HCT116 (cell line): ENCODE results near the gene CTBP1.

Experiments
- ELF1 ChIP-seq: IDR thresholded peaks from 2 replicates; pipeline ENCODE4 v1.6.1; 2012; ENCODE audit warnings: low read depth, borderline replicate concordance
- EZH2 ChIP-seq: fragments of 200-600 bp; sonication (generic); IDR thresholded peaks from 2 replicates; pipeline ENCODE4 v1.6.1; 2017; ENCODE audit warnings: antibody characterized with exemption, mixed run types
- FOSL1 ChIP-seq: IDR thresholded peaks from 2 replicates; pipeline ENCODE4 v1.6.1; 2012; ENCODE audit warnings: low read depth
- POLR2A ChIP-seq: IDR thresholded peaks from 2 replicates; pipeline ENCODE4 v1.7.0; 2011; ENCODE audit warnings: borderline replicate concordance; ENCODE audit not compliant: insufficient read depth, insufficient read length; ENCODE audit errors: extremely low read depth
- POLR2AphosphoS5 ChIP-seq: IDR thresholded peaks from 2 replicates; pipeline ENCODE4 v1.6.1; 2011; ENCODE audit warnings: mild to moderate bottlenecking, low read depth, low read length, moderate library complexity
- RAD21 ChIP-seq: IDR thresholded peaks from 2 replicates; pipeline ENCODE4 v1.6.1; 2012; ENCODE audit warnings: low read depth, mild to moderate bottlenecking
- SP1 ChIP-seq: IDR thresholded peaks from 2 replicates; pipeline ENCODE4 v1.6.1; 2012; ENCODE audit warnings: low read depth
- TF ChIP-seq, protein P1 (sequence below), 3 experiments: fragments of 200-600 bp in 1 of 3; sonication (generic) in 1 of 3; IDR thresholded peaks in 2 of 3; conservative IDR thresholded peaks in 1 of 3; 2 replicates each; pipeline ENCODE4 v1.5.1; 2012 to 2017; ENCODE audit warnings: low read depth in 2 of 3, low read length in 2 of 3, antibody characterized with exemption in 1 of 3, borderline replicate concordance in 1 of 3, control low read depth in 1 of 3, mild to moderate bottlenecking in 1 of 3, mixed read lengths in 1 of 3, mixed run types in 1 of 3, moderate library complexity in 1 of 3; ENCODE audit not compliant: insufficient read depth in 1 of 3
- TF ChIP-seq, protein P2 (sequence below): IDR thresholded peaks from 2 replicates; pipeline ENCODE4 v1.6.1; 2011; ENCODE audit warnings: mild to moderate bottlenecking, low read length, moderate library complexity; ENCODE audit not compliant: insufficient replicate concordance; ENCODE audit errors: extremely low read depth
- TF ChIP-seq, protein P3 (sequence below): IDR thresholded peaks from 2 replicates; pipeline ENCODE4 v1.6.1; 2012; ENCODE audit warnings: low read depth
- TF ChIP-seq, protein P4 (sequence below): IDR thresholded peaks from 2 replicates; pipeline ENCODE4 v1.6.1; 2012

GRCh38 chr4:1209821-1210220 is 39.1 kb downstream of the CTBP1 start:
- TF ChIP-seq, protein P1, sequence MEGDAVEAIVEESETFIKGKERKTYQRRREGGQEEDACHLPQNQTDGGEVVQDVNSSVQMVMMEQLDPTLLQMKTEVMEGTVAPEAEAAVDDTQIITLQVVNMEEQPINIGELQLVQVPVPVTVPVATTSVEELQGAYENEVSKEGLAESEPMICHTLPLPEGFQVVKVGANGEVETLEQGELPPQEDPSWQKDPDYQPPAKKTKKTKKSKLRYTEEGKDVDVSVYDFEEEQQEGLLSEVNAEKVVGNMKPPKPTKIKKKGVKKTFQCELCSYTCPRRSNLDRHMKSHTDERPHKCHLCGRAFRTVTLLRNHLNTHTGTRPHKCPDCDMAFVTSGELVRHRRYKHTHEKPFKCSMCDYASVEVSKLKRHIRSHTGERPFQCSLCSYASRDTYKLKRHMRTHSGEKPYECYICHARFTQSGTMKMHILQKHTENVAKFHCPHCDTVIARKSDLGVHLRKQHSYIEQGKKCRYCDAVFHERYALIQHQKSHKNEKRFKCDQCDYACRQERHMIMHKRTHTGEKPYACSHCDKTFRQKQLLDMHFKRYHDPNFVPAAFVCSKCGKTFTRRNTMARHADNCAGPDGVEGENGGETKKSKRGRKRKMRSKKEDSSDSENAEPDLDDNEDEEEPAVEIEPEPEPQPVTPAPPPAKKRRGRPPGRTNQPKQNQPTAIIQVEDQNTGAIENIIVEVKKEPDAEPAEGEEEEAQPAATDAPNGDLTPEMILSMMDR (IDR thresholded peaks at IDR 0.05 in 2 of 3, conservative IDR thresholded peaks at IDR 0.05 in 1 of 3; ENCODE audit: borderline replicate concordance in 1 of 3, insufficient read depth in 1 of 3, low read depth in 2 of 3, low read length in 2 of 3): no peak
- TF ChIP-seq RAD21: no peak
- TF ChIP-seq SP1: no peak
- no peak for TF ChIP-seq POLR2AphosphoS5
- TF ChIP-seq, protein P2, sequence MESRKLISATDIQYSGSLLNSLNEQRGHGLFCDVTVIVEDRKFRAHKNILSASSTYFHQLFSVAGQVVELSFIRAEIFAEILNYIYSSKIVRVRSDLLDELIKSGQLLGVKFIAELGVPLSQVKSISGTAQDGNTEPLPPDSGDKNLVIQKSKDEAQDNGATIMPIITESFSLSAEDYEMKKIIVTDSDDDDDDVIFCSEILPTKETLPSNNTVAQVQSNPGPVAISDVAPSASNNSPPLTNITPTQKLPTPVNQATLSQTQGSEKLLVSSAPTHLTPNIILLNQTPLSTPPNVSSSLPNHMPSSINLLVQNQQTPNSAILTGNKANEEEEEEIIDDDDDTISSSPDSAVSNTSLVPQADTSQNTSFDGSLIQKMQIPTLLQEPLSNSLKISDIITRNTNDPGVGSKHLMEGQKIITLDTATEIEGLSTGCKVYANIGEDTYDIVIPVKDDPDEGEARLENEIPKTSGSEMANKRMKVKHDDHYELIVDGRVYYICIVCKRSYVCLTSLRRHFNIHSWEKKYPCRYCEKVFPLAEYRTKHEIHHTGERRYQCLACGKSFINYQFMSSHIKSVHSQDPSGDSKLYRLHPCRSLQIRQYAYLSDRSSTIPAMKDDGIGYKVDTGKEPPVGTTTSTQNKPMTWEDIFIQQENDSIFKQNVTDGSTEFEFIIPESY: no peak
- TF ChIP-seq EZH2: no peak
- no peak for TF ChIP-seq POLR2A
- TF ChIP-seq FOSL1: no peak
- TF ChIP-seq, protein P3, sequence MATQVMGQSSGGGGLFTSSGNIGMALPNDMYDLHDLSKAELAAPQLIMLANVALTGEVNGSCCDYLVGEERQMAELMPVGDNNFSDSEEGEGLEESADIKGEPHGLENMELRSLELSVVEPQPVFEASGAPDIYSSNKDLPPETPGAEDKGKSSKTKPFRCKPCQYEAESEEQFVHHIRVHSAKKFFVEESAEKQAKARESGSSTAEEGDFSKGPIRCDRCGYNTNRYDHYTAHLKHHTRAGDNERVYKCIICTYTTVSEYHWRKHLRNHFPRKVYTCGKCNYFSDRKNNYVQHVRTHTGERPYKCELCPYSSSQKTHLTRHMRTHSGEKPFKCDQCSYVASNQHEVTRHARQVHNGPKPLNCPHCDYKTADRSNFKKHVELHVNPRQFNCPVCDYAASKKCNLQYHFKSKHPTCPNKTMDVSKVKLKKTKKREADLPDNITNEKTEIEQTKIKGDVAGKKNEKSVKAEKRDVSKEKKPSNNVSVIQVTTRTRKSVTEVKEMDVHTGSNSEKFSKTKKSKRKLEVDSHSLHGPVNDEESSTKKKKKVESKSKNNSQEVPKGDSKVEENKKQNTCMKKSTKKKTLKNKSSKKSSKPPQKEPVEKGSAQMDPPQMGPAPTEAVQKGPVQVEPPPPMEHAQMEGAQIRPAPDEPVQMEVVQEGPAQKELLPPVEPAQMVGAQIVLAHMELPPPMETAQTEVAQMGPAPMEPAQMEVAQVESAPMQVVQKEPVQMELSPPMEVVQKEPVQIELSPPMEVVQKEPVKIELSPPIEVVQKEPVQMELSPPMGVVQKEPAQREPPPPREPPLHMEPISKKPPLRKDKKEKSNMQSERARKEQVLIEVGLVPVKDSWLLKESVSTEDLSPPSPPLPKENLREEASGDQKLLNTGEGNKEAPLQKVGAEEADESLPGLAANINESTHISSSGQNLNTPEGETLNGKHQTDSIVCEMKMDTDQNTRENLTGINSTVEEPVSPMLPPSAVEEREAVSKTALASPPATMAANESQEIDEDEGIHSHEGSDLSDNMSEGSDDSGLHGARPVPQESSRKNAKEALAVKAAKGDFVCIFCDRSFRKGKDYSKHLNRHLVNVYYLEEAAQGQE: no peak
- TF ChIP-seq, protein P4, sequence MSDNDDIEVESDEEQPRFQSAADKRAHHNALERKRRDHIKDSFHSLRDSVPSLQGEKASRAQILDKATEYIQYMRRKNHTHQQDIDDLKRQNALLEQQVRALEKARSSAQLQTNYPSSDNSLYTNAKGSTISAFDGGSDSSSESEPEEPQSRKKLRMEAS: no peak
- no peak for TF ChIP-seq ELF1
